Nephron (organoid): Measurements from ENCODE around the gene PCDHGA6.

Experiments
- H3K27ac Mint-ChIP-seq, 3 experiments: 2 replicates each; pipeline ENCODE4 v1.8.0; 2020; ENCODE audit warnings: mixed read lengths in 3 of 3, mild to moderate bottlenecking in 2 of 3, moderate library complexity in 1 of 3
- H3K27me3 Mint-ChIP-seq: 2 replicates; pipeline ENCODE4 v1.8.0; 2021; ENCODE audit warnings: low read depth, mild to moderate bottlenecking, moderate library complexity, mixed read lengths
- H3K36me3 Mint-ChIP-seq: 2 replicates; pipeline ENCODE4 v1.8.0; 2020; ENCODE audit warnings: low read depth, mixed read lengths
- H3K4me1 Mint-ChIP-seq: 2 replicates; pipeline ENCODE4 v1.8.0; 2020; ENCODE audit warnings: mixed read lengths
- H3K4me3 Mint-ChIP-seq, 3 experiments: 2 replicates each; pipeline ENCODE4 v1.8.0; 2020; ENCODE audit warnings: mild to moderate bottlenecking in 3 of 3, mixed read lengths in 3 of 3, moderate library complexity in 2 of 3
- H3K9me3 Mint-ChIP-seq: 2 replicates; pipeline ENCODE4 v1.8.0; 2020; ENCODE audit warnings: mixed read lengths
- TF ChIP-seq, protein P1 (sequence below), 3 experiments: fragments of 200-600 bp; sonication (generic); IDR thresholded peaks; one replicate each; pipeline ENCODE4 v1.5.0; 2021; ENCODE audit warnings: antibody characterized with exemption in 3 of 3; ENCODE audit not compliant: unreplicated experiment in 3 of 3

PCDHGA6 gene

GRCh38 chr5:141399555-141400258 lies 26.0 kb downstream of the PCDHGA6 start:
- H3K27ac Mint-ChIP-seq = no peak overlapping the region
- H3K9me3 Mint-ChIP-seq = peaks cover 63% of the 10 kb centered on the region
- no peaks in the 10 kb centered on the region for H3K4me1 Mint-ChIP-seq
- no peak overlapping the region for H3K4me3 Mint-ChIP-seq
- H3K27me3 Mint-ChIP-seq = no peaks in the 10 kb centered on the region
- TF ChIP-seq, protein P1, sequence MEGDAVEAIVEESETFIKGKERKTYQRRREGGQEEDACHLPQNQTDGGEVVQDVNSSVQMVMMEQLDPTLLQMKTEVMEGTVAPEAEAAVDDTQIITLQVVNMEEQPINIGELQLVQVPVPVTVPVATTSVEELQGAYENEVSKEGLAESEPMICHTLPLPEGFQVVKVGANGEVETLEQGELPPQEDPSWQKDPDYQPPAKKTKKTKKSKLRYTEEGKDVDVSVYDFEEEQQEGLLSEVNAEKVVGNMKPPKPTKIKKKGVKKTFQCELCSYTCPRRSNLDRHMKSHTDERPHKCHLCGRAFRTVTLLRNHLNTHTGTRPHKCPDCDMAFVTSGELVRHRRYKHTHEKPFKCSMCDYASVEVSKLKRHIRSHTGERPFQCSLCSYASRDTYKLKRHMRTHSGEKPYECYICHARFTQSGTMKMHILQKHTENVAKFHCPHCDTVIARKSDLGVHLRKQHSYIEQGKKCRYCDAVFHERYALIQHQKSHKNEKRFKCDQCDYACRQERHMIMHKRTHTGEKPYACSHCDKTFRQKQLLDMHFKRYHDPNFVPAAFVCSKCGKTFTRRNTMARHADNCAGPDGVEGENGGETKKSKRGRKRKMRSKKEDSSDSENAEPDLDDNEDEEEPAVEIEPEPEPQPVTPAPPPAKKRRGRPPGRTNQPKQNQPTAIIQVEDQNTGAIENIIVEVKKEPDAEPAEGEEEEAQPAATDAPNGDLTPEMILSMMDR (IDR thresholded peaks at IDR 0.05; ENCODE audit: unreplicated experiment in 3 of 3) = no peak
- H3K36me3 Mint-ChIP-seq = peaks cover 48% of the 10 kb centered on the region

DNA sequence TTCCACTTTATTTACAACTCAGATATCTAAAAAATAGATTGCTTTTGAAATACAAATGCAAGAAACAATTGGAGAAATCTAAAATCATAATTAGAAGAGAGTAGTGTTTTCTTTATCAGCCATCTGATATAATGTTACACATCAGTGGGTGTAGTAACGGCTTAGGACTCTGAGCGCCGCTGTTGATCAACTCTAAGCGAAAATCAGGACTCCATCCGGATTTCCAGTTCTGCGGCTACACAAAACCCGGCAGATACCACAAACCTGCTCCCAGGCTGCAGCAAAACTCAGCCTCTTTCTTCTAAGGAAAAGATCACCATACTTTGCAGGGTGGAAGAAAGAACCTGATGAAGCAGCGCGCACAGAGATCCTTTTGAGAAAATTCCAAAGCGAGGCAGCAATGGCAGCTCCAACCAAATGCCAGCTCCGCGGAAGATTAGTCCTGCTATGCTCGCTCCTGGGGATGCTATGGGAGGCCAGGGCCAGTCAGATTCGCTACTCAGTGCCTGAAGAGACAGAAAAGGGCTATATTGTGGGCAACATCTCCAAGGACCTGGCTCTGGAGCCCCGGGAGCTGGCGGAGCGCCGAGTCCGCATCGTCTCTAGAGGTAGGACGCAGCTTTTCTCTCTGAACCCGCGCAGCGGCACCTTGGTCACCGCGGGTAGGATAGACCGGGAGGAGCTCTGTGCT lies 29.0 kb downstream of the PCDHGA6 start, which contains the start of gene PCDHGA9:
PCDHGA9 (plus strand) TSS at position 226 of the 691 bp plus-strand sequence; CDS start at position 401, 175 bp downstream.
- no peak within 1 kb of the TSS for H3K27ac Mint-ChIP-seq

DNA sequence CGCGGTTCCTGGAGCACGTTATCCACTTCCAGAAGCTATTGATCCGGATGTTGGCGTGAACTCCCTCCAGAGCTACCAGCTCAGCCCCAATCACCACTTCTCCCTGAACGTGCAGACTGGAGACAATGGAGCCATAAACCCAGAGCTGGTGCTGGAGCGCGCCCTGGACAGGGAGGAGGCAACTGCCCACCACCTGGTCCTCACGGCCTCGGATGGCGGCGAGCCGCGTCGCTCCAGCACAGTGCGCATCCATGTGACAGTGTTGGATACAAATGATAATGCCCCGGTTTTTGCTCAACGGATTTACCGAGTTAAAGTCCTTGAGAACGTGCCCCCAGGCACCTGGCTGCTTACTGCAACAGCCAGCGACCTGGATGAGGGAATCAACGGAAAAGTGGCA lies 29.7 kb downstream of the PCDHGA6 start:
- no peak overlapping the region for H3K4me3 Mint-ChIP-seq
- peaks cover 70% of the 10 kb centered on the region for H3K9me3 Mint-ChIP-seq
- peaks cover 11% of the 10 kb centered on the region for H3K27me3 Mint-ChIP-seq
- no peak overlapping the region for H3K27ac Mint-ChIP-seq
- TF ChIP-seq, protein P1 (IDR thresholded peaks at IDR 0.05; ENCODE audit: unreplicated experiment in 3 of 3) = no peak
- peaks cover 4% of the 10 kb centered on the region for H3K4me1 Mint-ChIP-seq
- H3K36me3 Mint-ChIP-seq = peaks cover 53% of the 10 kb centered on the region

More for the DNA sequence above, 29.0 kb downstream of the PCDHGA6 start, which contains the start of gene PCDHGA9:
- peaks cover 7% of the 10 kb centered on the region for H3K27me3 Mint-ChIP-seq
- H3K4me1 Mint-ChIP-seq = no peaks in the 10 kb centered on the region
- H3K36me3 Mint-ChIP-seq = peaks cover 47% of the 10 kb centered on the region
- no peak within 1 kb of the TSS for H3K4me3 Mint-ChIP-seq
- TF ChIP-seq, protein P1 (IDR thresholded peaks at IDR 0.05; ENCODE audit: unreplicated experiment in 3 of 3) = no peak
- H3K9me3 Mint-ChIP-seq = peaks cover 63% of the 10 kb centered on the region

DNA sequence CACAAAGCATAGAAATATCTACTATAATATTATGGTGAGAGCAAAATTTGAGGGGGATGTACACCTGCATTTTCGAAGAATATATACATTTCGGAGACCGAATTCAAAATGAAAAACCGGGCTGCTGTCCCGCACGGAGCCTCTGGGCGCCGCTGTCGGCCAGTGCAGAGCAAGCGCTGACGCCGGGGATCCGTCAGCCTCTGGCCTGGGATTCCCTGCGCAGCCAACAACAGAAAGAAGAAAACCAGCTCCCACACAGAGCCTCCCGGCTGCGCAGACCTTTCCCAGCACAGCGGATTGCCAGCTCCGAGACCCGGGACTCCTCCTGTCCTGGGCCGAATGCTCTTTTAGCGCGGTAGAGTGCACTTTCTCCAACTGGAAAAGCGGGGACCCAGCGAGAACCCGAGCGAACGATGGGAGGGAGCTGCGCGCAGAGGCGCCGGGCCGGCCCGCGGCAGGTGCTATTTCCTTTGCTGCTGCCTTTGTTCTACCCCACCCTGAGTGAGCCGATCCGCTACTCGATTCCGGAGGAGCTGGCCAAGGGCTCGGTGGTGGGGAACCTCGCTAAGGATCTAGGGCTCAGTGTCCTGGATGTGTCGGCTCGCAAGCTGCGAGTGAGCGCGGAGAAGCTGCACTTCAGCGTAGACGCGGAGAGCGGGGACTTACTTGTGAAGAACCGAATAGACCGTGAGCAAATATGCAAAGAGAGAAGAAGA lies 34.3 kb downstream of the PCDHGA6 start, which contains the start of gene PCDHGB6:
PCDHGB6 (plus strand) TSS at position 232 of the 716 bp plus-strand sequence; CDS start at position 414, 182 bp downstream.
- Mint-ChIP-seq H3K4me1 (peaks cover 15% of the 10 kb centered on the region), H3K36me3 (peaks cover 79% of the 10 kb centered on the region), H3K4me3 (peak within 1 kb of the TSS; percentile 95 to 96 (median 95)), H3K27ac (peak within 1 kb of the TSS; percentile 95 to 98 (median 96)), H3K27me3 (peaks cover 21% of the 10 kb centered on the region), H3K9me3 (peaks cover 70% of the 10 kb centered on the region)
- TF ChIP-seq, protein P1 (IDR thresholded peaks at IDR 0.05; ENCODE audit: unreplicated experiment in 3 of 3) = peak; percentile 85 to 96 (median 93)

GRCh38 chr5:141409598-141410306 lies 36.1 kb downstream of the PCDHGA6 start:
- TF ChIP-seq, protein P1 (IDR thresholded peaks at IDR 0.05; ENCODE audit: unreplicated experiment in 3 of 3) = no peak
- Mint-ChIP-seq H3K27ac (peak overlapping the region in 2 of 3 experiments; percentile 56 to 86), H3K36me3 (peaks cover 87% of the 10 kb centered on the region), H3K4me1 (peaks cover 15% of the 10 kb centered on the region), H3K4me3 (peak overlapping the region; percentile 77 to 95 (median 80)), H3K9me3 (peaks cover 73% of the 10 kb centered on the region), H3K27me3 (peaks cover 27% of the 10 kb centered on the region)
